Measurements from ENCODE around the gene NAPG. TPM values are rescaled to one million over a fixed set of nuclear protein-coding genes. Genes with fewer than 3 reads are reported as not detected.
"Not testable (repeated sequence)": the region's sequence is repeated elsewhere in the genome, so short reads cannot be mapped to it uniquely, and the experiment has no call there.

Gene NAPG
- polyA plus RNA-seq, 3 donors = 17.1 to 27.1 (median 21.9) TPM

GRCh38 chr18:10536280-10536679 lies 10.5 kb downstream of the NAPG start:
- no peak for DNase-seq (ENCODE audit: extremely low read depth in 1 of 11, low read depth in 9 of 11, low spot score in 4 of 11)

GRCh38 chr18:10537765-10538164 lies 11.9 kb downstream of the NAPG start:
- no peak for DNase-seq (ENCODE audit: extremely low read depth in 1 of 11, low read depth in 9 of 11, low spot score in 4 of 11)

- DNase-seq (ENCODE audit: extremely low read depth in 1 of 11, low read depth in 9 of 11, low spot score in 4 of 11) = not testable (repeated sequence)
Measured at GRCh38 chr18:10539124-10539523, 13.3 kb downstream of the NAPG start.

GRCh38 chr18:10543277-10543676 lies 17.4 kb downstream of the NAPG start:
- DNase-seq (ENCODE audit: extremely low read depth in 1 of 11, low read depth in 9 of 11, low spot score in 4 of 11) = no peak

GRCh38 chr18:10544093-10544748 lies 18.4 kb downstream of the NAPG start:
- DNase-seq (ENCODE audit: extremely low read depth in 1 of 11, low read depth in 9 of 11, low spot score in 4 of 11) = no peak

- no peak for DNase-seq (ENCODE audit: extremely low read depth in 1 of 11, low read depth in 9 of 11, low spot score in 4 of 11)
Measured at GRCh38 chr18:10546557-10547300, 20.9 kb downstream of the NAPG start.

- no peak for DNase-seq (ENCODE audit: extremely low read depth in 1 of 11, low read depth in 9 of 11, low spot score in 4 of 11)
Measured at GRCh38 chr18:10552226-10552625, 26.4 kb downstream of the NAPG start.

GRCh38 chr18:10556251-10556650 lies 30.4 kb downstream of the NAPG start:
- not testable (repeated sequence) for DNase-seq (ENCODE audit: extremely low read depth in 1 of 11, low read depth in 9 of 11, low spot score in 4 of 11)

GRCh38 chr18:10557085-10557677 lies 31.4 kb downstream of the NAPG start:
- DNase-seq (ENCODE audit: extremely low read depth in 1 of 11, low read depth in 9 of 11, low spot score in 4 of 11) = no peak

- DNase-seq (ENCODE audit: extremely low read depth in 1 of 11, low read depth in 9 of 11, low spot score in 4 of 11) = no peak
Measured at GRCh38 chr18:10558243-10558966, 32.6 kb downstream of the NAPG start.

GRCh38 chr18:10558967-10559298 lies 33.1 kb downstream of the NAPG start:
- no peak for DNase-seq (ENCODE audit: extremely low read depth in 1 of 11, low read depth in 9 of 11, low spot score in 4 of 11)

- peak in 1 of 11 donors; percentile 17 for DNase-seq (ENCODE audit: extremely low read depth in 1 of 11, low read depth in 9 of 11, low spot score in 4 of 11)
Measured at GRCh38 chr18:10559553-10560451, 34.0 kb downstream of the NAPG start.

GRCh38 chr18:10560452-10561045 lies 34.7 kb downstream of the NAPG start:
- peak; percentile 55 to 87 (median 75) for DNase-seq (ENCODE audit: extremely low read depth in 1 of 11, low read depth in 9 of 11, low spot score in 4 of 11)

- no peak for DNase-seq (ENCODE audit: extremely low read depth in 1 of 11, low read depth in 9 of 11, low spot score in 4 of 11)
Measured at GRCh38 chr18:10562773-10563160, 36.9 kb downstream of the NAPG start.

GRCh38 chr18:10563886-10564285 lies 38.1 kb downstream of the NAPG start:
- DNase-seq (ENCODE audit: extremely low read depth in 1 of 11, low read depth in 9 of 11, low spot score in 4 of 11) = no peak

- DNase-seq (ENCODE audit: extremely low read depth in 1 of 11, low read depth in 9 of 11, low spot score in 4 of 11) = no peak
Measured at GRCh38 chr18:10564975-10565773, 39.3 kb downstream of the NAPG start.

GRCh38 chr18:10565835-10566234 lies 40.0 kb downstream of the NAPG start:
- no peak for DNase-seq (ENCODE audit: extremely low read depth in 1 of 11, low read depth in 9 of 11, low spot score in 4 of 11)

- DNase-seq (ENCODE audit: extremely low read depth in 1 of 11, low read depth in 9 of 11, low spot score in 4 of 11) = no peak
Measured at GRCh38 chr18:10566390-10566789, 40.6 kb downstream of the NAPG start.
